GM18505 (cell line): ENCODE results near the gene DNAH17.

Experiments
- ATAC-seq: cut with Tn5 transposase; IDR thresholded peaks from one replicate; pipeline ENCODE4 v1.9.1; 2021; ENCODE audit not compliant: unreplicated experiment
- POLR2A ChIP-seq: IDR thresholded peaks from 4 replicates; pipeline ENCODE4 v1.6.1; 2011; ENCODE audit warnings: borderline replicate concordance; ENCODE audit not compliant: insufficient read depth, insufficient read length; ENCODE audit errors: extremely low read depth

Gene DNAH17

GRCh38 chr17:78437508-78438169 lies 139.6 kb downstream of the DNAH17 start:
- TF ChIP-seq POLR2A: no peak
- no peak for ATAC-seq

- no peak for ATAC-seq
- TF ChIP-seq POLR2A: no peak
Observed at GRCh38 chr17:78435330-78436005, 141.7 kb downstream of the DNAH17 start.

- no peak for ATAC-seq
- no peak for TF ChIP-seq POLR2A
Observed at GRCh38 chr17:78434455-78435329, 142.5 kb downstream of the DNAH17 start.

GRCh38 chr17:78433780-78434335 lies 143.3 kb downstream of the DNAH17 start:
- ATAC-seq: no peak
- TF ChIP-seq POLR2A: no peak

GRCh38 chr17:78433013-78433727 lies 144.0 kb downstream of the DNAH17 start:
- no peak for TF ChIP-seq POLR2A
- no peak for ATAC-seq

GRCh38 chr17:78432226-78433012 lies 144.8 kb downstream of the DNAH17 start:
- no peak for ATAC-seq

GRCh38 chr17:78431692-78431958 lies 145.6 kb downstream of the DNAH17 start:
- no peak for ATAC-seq
- TF ChIP-seq POLR2A: no peak

More at GRCh38 chr17:78432226-78433012, 144.8 kb downstream of the DNAH17 start:
- no peak for TF ChIP-seq POLR2A

GRCh38 chr17:78430892-78431691 lies 146.1 kb downstream of the DNAH17 start:
- TF ChIP-seq POLR2A: no peak
- ATAC-seq: no peak

GRCh38 chr17:78429618-78429995 lies 147.6 kb downstream of the DNAH17 start:
- no peak for TF ChIP-seq POLR2A
- ATAC-seq: no peak

GRCh38 chr17:78428836-78429617 lies 148.2 kb downstream of the DNAH17 start:
- no peak for ATAC-seq
- no peak for TF ChIP-seq POLR2A

GRCh38 chr17:78428025-78428575 lies 149.1 kb downstream of the DNAH17 start:
- no peak for TF ChIP-seq POLR2A
- ATAC-seq: no peak
